ENCODE measurements around the gene CDK5RAP2. TPM values are rescaled to one million over a fixed set of nuclear protein-coding genes. Genes with fewer than 3 reads are reported as not detected.

CDK5RAP2 gene
- total RNA-seq, 1 experiment from 2014 or later = 56.4 TPM

DNA sequence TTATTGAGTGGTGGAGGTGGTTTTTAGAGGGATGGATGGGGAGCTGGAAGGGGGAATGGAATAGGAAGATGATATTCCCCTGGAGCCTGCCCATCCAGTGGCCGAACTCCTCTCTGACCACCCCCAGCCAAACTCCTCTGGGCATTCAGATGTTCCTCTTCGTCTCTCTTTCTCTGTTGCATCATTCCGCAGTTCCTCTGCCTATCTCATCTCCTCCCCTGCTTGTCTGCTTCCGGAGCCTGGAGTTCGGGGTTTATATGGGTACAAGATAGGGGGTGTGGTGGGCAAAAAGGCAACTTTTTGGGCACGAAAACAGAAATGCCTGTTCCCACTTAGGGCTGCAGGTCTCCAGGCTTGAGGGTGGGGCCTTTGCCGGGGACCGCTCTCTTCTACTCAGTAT is 12.2 kb upstream of the CDK5RAP2 start:
- H3K27ac ChIP-seq (ENCODE audit: insufficient read length, low read depth, low read length) = no peak overlapping the region
- no peak overlapping the region for H3K4ac ChIP-seq (ENCODE audit: low read depth, low read length)
- no CpG with 5 or more reads among the region's 8 CpGs for WGBS (ENCODE audit: extremely low coverage, insufficient read length, low lambda C conversion rate)
- no peak overlapping the region for H2BK120ac ChIP-seq (ENCODE audit: low read depth, low read length, poor library complexity, severe bottlenecking)
- H3K27me3 Mint-ChIP-seq (ENCODE audit: low read depth) = peaks cover 4% of the 10 kb centered on the region; the same call in 1 of the 2 replicates
- TF ChIP-seq, protein P1, sequence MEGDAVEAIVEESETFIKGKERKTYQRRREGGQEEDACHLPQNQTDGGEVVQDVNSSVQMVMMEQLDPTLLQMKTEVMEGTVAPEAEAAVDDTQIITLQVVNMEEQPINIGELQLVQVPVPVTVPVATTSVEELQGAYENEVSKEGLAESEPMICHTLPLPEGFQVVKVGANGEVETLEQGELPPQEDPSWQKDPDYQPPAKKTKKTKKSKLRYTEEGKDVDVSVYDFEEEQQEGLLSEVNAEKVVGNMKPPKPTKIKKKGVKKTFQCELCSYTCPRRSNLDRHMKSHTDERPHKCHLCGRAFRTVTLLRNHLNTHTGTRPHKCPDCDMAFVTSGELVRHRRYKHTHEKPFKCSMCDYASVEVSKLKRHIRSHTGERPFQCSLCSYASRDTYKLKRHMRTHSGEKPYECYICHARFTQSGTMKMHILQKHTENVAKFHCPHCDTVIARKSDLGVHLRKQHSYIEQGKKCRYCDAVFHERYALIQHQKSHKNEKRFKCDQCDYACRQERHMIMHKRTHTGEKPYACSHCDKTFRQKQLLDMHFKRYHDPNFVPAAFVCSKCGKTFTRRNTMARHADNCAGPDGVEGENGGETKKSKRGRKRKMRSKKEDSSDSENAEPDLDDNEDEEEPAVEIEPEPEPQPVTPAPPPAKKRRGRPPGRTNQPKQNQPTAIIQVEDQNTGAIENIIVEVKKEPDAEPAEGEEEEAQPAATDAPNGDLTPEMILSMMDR (conservative IDR thresholded peaks at IDR 0.05) = no peak
- no peaks in the 10 kb centered on the region for H4K20me1 ChIP-seq (ENCODE audit: control insufficient read depth, insufficient read depth, insufficient read length)
- no peak overlapping the region for H2BK5ac ChIP-seq (ENCODE audit: insufficient read length, low read length)
- no peak overlapping the region for H3K4me3 Mint-ChIP-seq
- H3K18ac ChIP-seq (ENCODE audit: insufficient read length, low read depth, low read length) = no peak overlapping the region
- H3K9ac ChIP-seq (ENCODE audit: extremely low read depth, insufficient read length, low read length) = no peak overlapping the region
- peak overlapping the region in 1 of 3 experiments; percentile 83; a peak in 1 of 7 replicates for H3K27ac Mint-ChIP-seq
- no peak overlapping the region for H2BK12ac ChIP-seq (ENCODE audit: insufficient read length, low read depth, low read length)
- no peaks in the 10 kb centered on the region for H3K4me1 Mint-ChIP-seq
- H3K79me2 ChIP-seq (ENCODE audit: insufficient read depth, low read length) = no peaks in the 10 kb centered on the region
- H3K4me1 ChIP-seq (ENCODE audit: insufficient read depth, low read length) = no peaks in the 10 kb centered on the region
- no peak overlapping the region for H3K56ac ChIP-seq (ENCODE audit: insufficient read length, low read depth, low read length)
- H3K4me2 ChIP-seq (ENCODE audit: insufficient read depth, insufficient read length, low read length) = no peak overlapping the region
- H3K23ac ChIP-seq (ENCODE audit: insufficient read length, low read depth, low read length) = no peak overlapping the region
- H4K8ac ChIP-seq (replicated peaks; ENCODE audit: insufficient read length, low read depth, low read length) = no peak overlapping the region
- no peak overlapping the region for H4K91ac ChIP-seq (ENCODE audit: insufficient read length, low read depth, low read length)
- H2AK5ac ChIP-seq (ENCODE audit: insufficient read length, low read length) = no peak overlapping the region
- H2BK15ac ChIP-seq (ENCODE audit: low read depth, low read length) = no peak overlapping the region
- no peaks in the 10 kb centered on the region for H3K36me3 Mint-ChIP-seq (ENCODE audit: insufficient read depth in 1 of 3, low read depth in 3 of 3)
- H2BK20ac ChIP-seq (ENCODE audit: low read depth, low read length, poor library complexity, severe bottlenecking) = no peak overlapping the region
- no peaks in the 10 kb centered on the region for H3K9me3 Mint-ChIP-seq
- no peak overlapping the region for H3K14ac ChIP-seq (ENCODE audit: insufficient read depth, low read length)
- no peak overlapping the region for H4K5ac ChIP-seq (ENCODE audit: insufficient read length, low read depth, low read length)
- H2AFZ ChIP-seq (ENCODE audit: low read length) = no peak overlapping the region
- H3K9me3 ChIP-seq (ENCODE audit: control insufficient read depth, low read depth, low read length) = no peaks in the 10 kb centered on the region
- no peaks in the 10 kb centered on the region for H3K79me1 ChIP-seq (ENCODE audit: insufficient read depth, low read depth, low read length, poor library complexity, severe bottlenecking)
- no peak overlapping the region for H3T11ph ChIP-seq (ENCODE audit: low read length)
- no peak for DNase-seq
- no peaks in the 10 kb centered on the region for H3K27me3 ChIP-seq (ENCODE audit: insufficient read depth, low read length)
- no peaks in the 10 kb centered on the region for H3K23me2 ChIP-seq (ENCODE audit: insufficient read length, low read depth, low read length, poor library complexity, severe bottlenecking)

Measured in H9 (cell line).